HCT116 (cell line): ENCODE results near the gene IGSF3. TPM values are rescaled to one million over a fixed set of nuclear protein-coding genes. Genes with fewer than 3 reads are reported as not detected.

Experiments
- ATAC-seq: fragments of 200-7000 bp; cut with Tn5 transposase; 2 replicates; pipeline ENCODE4 v1.9.1; 2020; ENCODE audit warnings: mild to moderate bottlenecking, moderate library complexity
- BruUV-seq: library from RNA; stranded (reverse); fragments of 400-500 nt; replicated peaks from 2 replicates; lab custom pipeline; 2021; lab: Mats Ljungman, UMichigan
- CTCF ChIA-PET: fragments of 300-600 bp; sonication (Branson Sonifier 250); formaldehyde crosslinking; loops from one replicate; lab custom pipeline; 2021; ENCODE audit warnings: antibody characterized with exemption; lab: Charles Lee
- POLR2A ChIA-PET: fragments of 300-600, 350-600 bp; sonication (Branson Sonifier 250); formaldehyde crosslinking; loops from one replicate; lab custom pipeline; 2021; ENCODE audit warnings: antibody characterized with exemption; lab: Charles Lee
- RAD21 ChIA-PET, 2 experiments: fragments of 300-600 bp; sonication (Branson Sonifier 250); formaldehyde crosslinking; loops; one replicate each; lab custom pipeline; 2023; ENCODE audit warnings: low total read pairs in 2 of 2; ENCODE audit not compliant: uncharacterized antibody in 2 of 2, unreplicated experiment in 2 of 2, low non-redundant PET in 1 of 2; lab: Charles Lee
- DNase-seq: peaks from one replicate; pipeline ENCODE4 v3.0.0-alpha.2; 2010; ENCODE audit warnings: low read depth, low spot score
- H2AFZ ChIP-seq: fragments of 200-600 bp; shearing (Covaris generic), sonication (generic); 2 replicates; pipeline ENCODE4 v1.6.1; 2017; ENCODE audit warnings: low read depth, mixed run types, mixed read lengths, antibody characterized with exemption, low read length; ENCODE audit not compliant: poor library complexity, severe bottlenecking
- H3K27ac ChIP-seq: 2 replicates; pipeline ENCODE4 v1.5.1; 2012; ENCODE audit warnings: low read depth, low read length
- H3K27me3 ChIP-seq: fragments of 200-600 bp; sonication (generic); 2 replicates; pipeline ENCODE4 v1.6.1; 2016; ENCODE audit warnings: mixed run types, low read length, mixed read lengths; ENCODE audit not compliant: insufficient read depth
- H3K36me3 ChIP-seq, 2 experiments: fragments of 200-500 bp in 1 of 2; fragments of 200-600 bp in 1 of 2; sonication (Bioruptor generic) in 1 of 2; sonication (generic) in 1 of 2; 2 replicates each; pipeline versions ENCODE4 v1.5.1 to v1.6.1; 2014 to 2016; ENCODE audit warnings: low read length in 2 of 2, inconsistent platforms in 1 of 2, mixed read lengths in 1 of 2, mixed run types in 1 of 2; ENCODE audit not compliant: insufficient read depth in 2 of 2, control insufficient read depth in 1 of 2
- H3K4me1 ChIP-seq, 2 experiments: fragments of 200-600 bp in 1 of 2; sonication (generic) in 1 of 2; 2 replicates each; pipeline versions ENCODE4 v1.5.1 to v1.6.1; 2012 to 2017; ENCODE audit warnings: low read length in 2 of 2, inconsistent platforms in 1 of 2, mild to moderate bottlenecking in 1 of 2, mixed read lengths in 1 of 2, mixed run types in 1 of 2, moderate library complexity in 1 of 2; ENCODE audit not compliant: insufficient read depth in 2 of 2, control insufficient read depth in 1 of 2
- H3K4me2 ChIP-seq: fragments of 200-600 bp; sonication (generic); 2 replicates; pipeline ENCODE4 v1.6.1; 2017; ENCODE audit warnings: mixed run types, low read length, mixed read lengths
- H3K4me3 ChIP-seq, 2 experiments: fragments of 200-600 bp in 1 of 2; sonication (generic) in 1 of 2; replicated peaks in 1 of 2; 2 replicates each; pipeline ENCODE4 v1.5.1; 2011 to 2016; ENCODE audit warnings: low read length in 2 of 2, control low read depth in 1 of 2, low read depth in 1 of 2, mild to moderate bottlenecking in 1 of 2, mixed read lengths in 1 of 2, mixed run types in 1 of 2
- H3K79me2 ChIP-seq: fragments of 200-600 bp; sonication (generic); 2 replicates; pipeline ENCODE4 v1.6.1; 2017; ENCODE audit warnings: mild to moderate bottlenecking, mixed run types, low read length, moderate library complexity, mixed read lengths; ENCODE audit not compliant: insufficient read depth
- H3K9ac ChIP-seq: fragments of 200-600 bp; sonication (generic); 2 replicates; pipeline ENCODE4 v1.6.1; 2016; ENCODE audit warnings: low read length, mixed read lengths
- H3K9me2 ChIP-seq: fragments of 200-600 bp; sonication (generic), shearing (Covaris generic); 2 replicates; pipeline ENCODE4 v1.6.1; 2017; ENCODE audit warnings: mixed run types, mild to moderate bottlenecking, moderate library complexity; ENCODE audit not compliant: insufficient read depth
- H3K9me3 ChIP-seq, 2 experiments: fragments of 200-500 bp in 1 of 2; fragments of 200-600 bp in 1 of 2; sonication (Bioruptor generic) in 1 of 2; sonication (generic) in 1 of 2; 2 replicates each; pipeline ENCODE4 v1.6.1; 2014 to 2017; ENCODE audit warnings: low read length in 2 of 2, mixed read lengths in 2 of 2, inconsistent platforms in 1 of 2, low read depth in 1 of 2, mild to moderate bottlenecking in 1 of 2, mixed run types in 1 of 2, moderate library complexity in 1 of 2; ENCODE audit not compliant: control insufficient read depth in 1 of 2, insufficient read depth in 1 of 2
- H4K20me1 ChIP-seq: fragments of 200-600 bp; sonication (generic), shearing (Covaris generic); 2 replicates; pipeline ENCODE4 v1.6.1; 2017; ENCODE audit warnings: mixed run types, mild to moderate bottlenecking, moderate library complexity; ENCODE audit not compliant: insufficient read depth
- CEBPB ChIP-seq: IDR thresholded peaks from 2 replicates; pipeline ENCODE4 v1.6.1; 2012; ENCODE audit warnings: low read depth
- EGR1 ChIP-seq: IDR thresholded peaks from 2 replicates; pipeline ENCODE4 v1.6.1; 2012; ENCODE audit warnings: low read depth
- ELF1 ChIP-seq: IDR thresholded peaks from 2 replicates; pipeline ENCODE4 v1.6.1; 2012; ENCODE audit warnings: low read depth, borderline replicate concordance
- POLR2A ChIP-seq: IDR thresholded peaks from 2 replicates; pipeline ENCODE4 v1.7.0; 2011; ENCODE audit warnings: borderline replicate concordance; ENCODE audit not compliant: insufficient read depth, insufficient read length; ENCODE audit errors: extremely low read depth
- SRF ChIP-seq: IDR thresholded peaks from 2 replicates; pipeline ENCODE4 v1.6.1; 2012; ENCODE audit warnings: low read depth
- YY1 ChIP-seq: IDR thresholded peaks from 2 replicates; pipeline ENCODE4 v1.6.1; 2011; ENCODE audit warnings: low read length, low read depth, moderate library complexity, mild to moderate bottlenecking; ENCODE audit not compliant: insufficient replicate concordance; ENCODE audit errors: extremely low read depth
- intact Hi-C: fragments of 100-400 bp; cut with micrococcal nuclease; formaldehyde crosslinking; loops from 2 replicates; pipeline ENCODE4 v1.10.0; 2022
- total RNA-seq: library from RNA; stranded (reverse); gene quantifications from one replicate; pipeline ENCODE4 v1.2.1, GENCODE V29; 2021; ENCODE audit not compliant: unreplicated experiment
- TF ChIP-seq, protein P1 (sequence below): IDR thresholded peaks from 2 replicates; pipeline ENCODE4 v1.6.1; 2012; ENCODE audit warnings: low read depth

Gene IGSF3
- total RNA-seq, 1 experiment from 2014 or later, result 18.6 TPM

DNA sequence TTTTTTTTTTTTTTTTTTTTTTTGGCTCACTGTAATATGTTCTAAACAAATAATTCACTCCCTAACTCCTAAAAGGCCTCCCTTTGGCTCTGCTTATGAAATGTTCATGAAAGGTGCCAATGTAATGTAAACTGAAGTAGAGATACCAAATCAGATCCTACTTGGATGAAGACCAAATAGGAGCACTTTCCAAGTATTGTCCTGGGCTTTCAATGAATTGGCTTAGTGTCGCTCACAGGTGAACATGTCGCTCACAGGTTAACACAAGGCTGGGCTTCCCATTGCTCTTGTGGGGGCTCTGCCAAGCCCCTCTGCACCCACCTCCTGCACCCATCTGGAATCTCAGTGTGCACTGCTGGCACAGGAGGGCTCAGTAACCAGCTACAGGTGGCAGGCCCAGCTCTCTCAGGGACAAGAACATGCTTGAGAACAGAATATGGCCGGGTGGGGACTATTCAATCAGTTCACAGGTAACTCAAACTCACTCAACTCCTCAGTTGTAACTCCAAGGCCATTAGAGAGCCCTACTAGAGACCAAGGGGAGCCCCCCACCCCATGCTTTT lies 86.1 kb downstream of the IGSF3 start:
- RAD21 ChIA-PET, result no interaction called here
- H3K36me3 ChIP-seq, result no peaks in the 10 kb centered on the region
- no peaks in the 10 kb centered on the region for H3K27me3 ChIP-seq
- CTCF ChIA-PET, result no interaction called here
- BruUV-seq, result no TSS peak
- no peak overlapping the region for H3K27ac ChIP-seq
- no peaks in the 10 kb centered on the region for H3K4me1 ChIP-seq
- H2AFZ ChIP-seq, result no peak overlapping the region
- no peak for DNase-seq
- H4K20me1 ChIP-seq, result no peaks in the 10 kb centered on the region
- no peak overlapping the region for H3K9ac ChIP-seq
- H3K4me3 ChIP-seq, result no peak overlapping the region
- TF ChIP-seq YY1 (no peak), EGR1 (no peak), ELF1 (no peak), POLR2A (no peak), CEBPB (no peak), SRF (no peak)
- TF ChIP-seq, protein P1, sequence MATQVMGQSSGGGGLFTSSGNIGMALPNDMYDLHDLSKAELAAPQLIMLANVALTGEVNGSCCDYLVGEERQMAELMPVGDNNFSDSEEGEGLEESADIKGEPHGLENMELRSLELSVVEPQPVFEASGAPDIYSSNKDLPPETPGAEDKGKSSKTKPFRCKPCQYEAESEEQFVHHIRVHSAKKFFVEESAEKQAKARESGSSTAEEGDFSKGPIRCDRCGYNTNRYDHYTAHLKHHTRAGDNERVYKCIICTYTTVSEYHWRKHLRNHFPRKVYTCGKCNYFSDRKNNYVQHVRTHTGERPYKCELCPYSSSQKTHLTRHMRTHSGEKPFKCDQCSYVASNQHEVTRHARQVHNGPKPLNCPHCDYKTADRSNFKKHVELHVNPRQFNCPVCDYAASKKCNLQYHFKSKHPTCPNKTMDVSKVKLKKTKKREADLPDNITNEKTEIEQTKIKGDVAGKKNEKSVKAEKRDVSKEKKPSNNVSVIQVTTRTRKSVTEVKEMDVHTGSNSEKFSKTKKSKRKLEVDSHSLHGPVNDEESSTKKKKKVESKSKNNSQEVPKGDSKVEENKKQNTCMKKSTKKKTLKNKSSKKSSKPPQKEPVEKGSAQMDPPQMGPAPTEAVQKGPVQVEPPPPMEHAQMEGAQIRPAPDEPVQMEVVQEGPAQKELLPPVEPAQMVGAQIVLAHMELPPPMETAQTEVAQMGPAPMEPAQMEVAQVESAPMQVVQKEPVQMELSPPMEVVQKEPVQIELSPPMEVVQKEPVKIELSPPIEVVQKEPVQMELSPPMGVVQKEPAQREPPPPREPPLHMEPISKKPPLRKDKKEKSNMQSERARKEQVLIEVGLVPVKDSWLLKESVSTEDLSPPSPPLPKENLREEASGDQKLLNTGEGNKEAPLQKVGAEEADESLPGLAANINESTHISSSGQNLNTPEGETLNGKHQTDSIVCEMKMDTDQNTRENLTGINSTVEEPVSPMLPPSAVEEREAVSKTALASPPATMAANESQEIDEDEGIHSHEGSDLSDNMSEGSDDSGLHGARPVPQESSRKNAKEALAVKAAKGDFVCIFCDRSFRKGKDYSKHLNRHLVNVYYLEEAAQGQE, result no peak
- no peak for ATAC-seq
- H3K4me2 ChIP-seq, result no peak overlapping the region
- H3K79me2 ChIP-seq, result no peaks in the 10 kb centered on the region
- H3K9me3 ChIP-seq, result no peaks in the 10 kb centered on the region
- POLR2A ChIA-PET, result no interaction called here
- no peaks in the 10 kb centered on the region for H3K9me2 ChIP-seq
- intact Hi-C loops, result no loop called here
